Prostate gland (tissue), 2 donors: ENCODE results near the gene CXCL10. TPM values are rescaled to one million over a fixed set of nuclear protein-coding genes. Genes with fewer than 3 reads are reported as not detected.
A peak's percentile ranks its signal among the peaks of the same experiment; 100 is the strongest.

Experiments used
- DNase-seq: peaks from one replicate; pipeline ENCODE4 v3.0.0-alpha.2; 2019; ENCODE audit warnings: low spot score
- H3K27ac ChIP-seq, 2 donors: fragments of 200-600 bp; sonication (generic); 2 replicates each; pipeline ENCODE4 v1.5.1; 2017 to 2019
- H3K27me3 ChIP-seq: fragments of 200-600 bp; sonication (generic); replicated peaks from 2 replicates; pipeline ENCODE4 v1.5.1; 2019; ENCODE audit not compliant: insufficient read depth
- H3K36me3 ChIP-seq, 2 donors: fragments of 200-600 bp; sonication (generic); 1 replicate in 1 of 2; 2 replicates in 1 of 2; pipeline versions ENCODE4 v1.5.1 to v1.8.1; 2017 to 2019
- H3K4me1 ChIP-seq: fragments of 200-600 bp; sonication (generic); replicated peaks from 2 replicates; pipeline ENCODE4 v1.5.1; 2019
- H3K4me3 ChIP-seq, 2 donors: fragments of 200-600 bp; sonication (generic); 2 replicates each; pipeline ENCODE4 v1.5.1; 2017 to 2019
- H3K9me3 ChIP-seq: fragments of 200-600 bp; sonication (generic); 2 replicates; pipeline ENCODE4 v1.5.1; 2017
- CTCF ChIP-seq, 4 experiments: fragments of 200-600 bp in 2 of 4; fragments of 450-650 bp in 2 of 4; sonication (generic) in 2 of 4; IDR thresholded peaks; 1 replicate in 3 of 4; 2 replicates in 1 of 4; pipeline ENCODE4 v1.5.1; 2016 to 2019; ENCODE audit warnings: antibody characterized with exemption in 4 of 4, mild to moderate bottlenecking in 2 of 4, moderate library complexity in 2 of 4
- POLR2A ChIP-seq: fragments of 450-650 bp; IDR thresholded peaks from one replicate; pipeline ENCODE4 v1.6.1; 2016; ENCODE audit warnings: antibody characterized with exemption, mild to moderate bottlenecking
- POLR2AphosphoS5 ChIP-seq: sonication (generic); formaldehyde crosslinking; IDR thresholded peaks from one replicate; pipeline ENCODE4 v1.6.1; 2017; ENCODE audit warnings: antibody characterized with exemption
- WGBS: methylation state at CpG from one replicate; pipeline ENCODE4 v1.1.5; 2018; 5-methylcytosine and 5-hydroxymethylcytosine counted together
- intact Hi-C: fragments of 100-400 bp; cut with DNase I; formaldehyde crosslinking; loops from one replicate; pipeline ENCODE4 v1.14.2; 2022
- total RNA-seq, 2 donors: library from RNA; depleted of rRNA; stranded (reverse); fragments of >200 nt; gene quantifications; one replicate each; pipeline ENCODE4 v1.1.0, GENCODE V29; 2016

Gene CXCL10
- total RNA-seq, 2 donors from 2014 or later = 0.51 TPM; not detected in 1

GRCh38 chr4:76013540-76013939, 9.8 kb downstream of the CXCL10 start:
- DNase-seq = no peak
- no peak overlapping the region for H3K4me3 ChIP-seq
- no peaks in the 10 kb centered on the region for H3K36me3 ChIP-seq
- no peaks in the 10 kb centered on the region for H3K9me3 ChIP-seq
- 3% methylated on average over 1 of the region's 1 CpG for WGBS
- H3K27ac ChIP-seq = no peak overlapping the region
- H3K4me1 ChIP-seq = peaks cover 5% of the 10 kb centered on the region
- TF ChIP-seq POLR2AphosphoS5 (no peak), CTCF (IDR thresholded peaks at IDR 0.05) (no peak), POLR2A (no peak)
- no peaks in the 10 kb centered on the region for H3K27me3 ChIP-seq
- intact Hi-C loops = no loop called here

GRCh38 chr4:76012388-76012801, 10.9 kb downstream of the CXCL10 start:
- WGBS = 63% methylated on average over 1 of the region's 1 CpG
- H3K36me3 ChIP-seq = no peaks in the 10 kb centered on the region
- H3K27ac ChIP-seq = peak overlapping the region in 1 of 2 donors; percentile 53
- H3K27me3 ChIP-seq = no peaks in the 10 kb centered on the region
- intact Hi-C loops = no loop called here
- DNase-seq = no peak
- H3K9me3 ChIP-seq = no peaks in the 10 kb centered on the region
- no peak overlapping the region for H3K4me3 ChIP-seq
- TF ChIP-seq POLR2AphosphoS5 (no peak), POLR2A (no peak), CTCF (IDR thresholded peaks at IDR 0.05) (no peak)
- peaks cover 5% of the 10 kb centered on the region for H3K4me1 ChIP-seq

- peaks cover 5% of the 10 kb centered on the region for H3K4me1 ChIP-seq
- H3K27me3 ChIP-seq = no peaks in the 10 kb centered on the region
- TF ChIP-seq POLR2AphosphoS5 = no peak
- no peak for TF ChIP-seq CTCF (IDR thresholded peaks at IDR 0.05)
- no peak for TF ChIP-seq POLR2A
- H3K27ac ChIP-seq = peak overlapping the region in 1 of 2 donors; percentile 53
- intact Hi-C loops = no loop called here
- no peak for DNase-seq
- H3K4me3 ChIP-seq = no peak overlapping the region
- H3K9me3 ChIP-seq = no peaks in the 10 kb centered on the region
- no peaks in the 10 kb centered on the region for H3K36me3 ChIP-seq
- WGBS = 27% methylated on average over 13 of the region's 13 CpGs
These were observed 11.5 kb downstream of the CXCL10 start for GRCh38 chr4:76011700-76012387.

GRCh38 chr4:76011018-76011670, 12.2 kb downstream of the CXCL10 start:
- Histone ChIP-seq H3K9me3 (no peaks in the 10 kb centered on the region), H3K4me1 (peaks cover 5% of the 10 kb centered on the region), H3K36me3 (no peaks in the 10 kb centered on the region), H3K27me3 (no peaks in the 10 kb centered on the region), H3K4me3 (no peak overlapping the region), H3K27ac (peak overlapping the region in 1 of 2 donors; percentile 53)
- TF ChIP-seq POLR2AphosphoS5 = no peak
- TF ChIP-seq POLR2A = no peak
- no peak for TF ChIP-seq CTCF (IDR thresholded peaks at IDR 0.05)
- WGBS = 97% methylated on average over 31 of the region's 31 CpGs
- intact Hi-C loops = no loop called here
- no peak for DNase-seq

- no peak for TF ChIP-seq POLR2A
- no peak for TF ChIP-seq CTCF (IDR thresholded peaks at IDR 0.05)
- TF ChIP-seq POLR2AphosphoS5 = no peak
- Histone ChIP-seq H3K4me3 (no peak overlapping the region), H3K36me3 (no peaks in the 10 kb centered on the region), H3K9me3 (no peaks in the 10 kb centered on the region), H3K4me1 (peaks cover 5% of the 10 kb centered on the region), H3K27ac (no peak overlapping the region), H3K27me3 (no peaks in the 10 kb centered on the region)
- DNase-seq = no peak
- intact Hi-C loops = no loop called here
- WGBS = 97% methylated on average over 13 of the region's 13 CpGs
These were observed 12.7 kb downstream of the CXCL10 start for GRCh38 chr4:76010576-76010975.
